MM.1S (cell line): Measurements from ENCODE around the gene LARP1.

Source experiments
- DNase-seq: peaks from one replicate; pipeline ENCODE4 v3.0.0-alpha.2; 2015
- H2AFZ ChIP-seq: fragments of 300-600 bp; sonication (generic); 2 replicates; pipeline ENCODE4 v1.6.0; 2016; ENCODE audit warnings: antibody characterized with exemption, low read length
- H3F3A ChIP-seq: fragments of 300-600 bp; sonication (generic); 2 replicates; pipeline ENCODE4 v1.6.1; 2016; ENCODE audit warnings: mild to moderate bottlenecking, antibody characterized with exemption, low read length, moderate library complexity, mixed read lengths; ENCODE audit not compliant: insufficient read depth
- H3K27ac ChIP-seq: fragments of 300-600 bp; sonication (generic); 2 replicates; pipeline ENCODE4 v1.5.1; 2016; ENCODE audit warnings: mild to moderate bottlenecking, low read length
- H3K27me3 ChIP-seq: fragments of 300-600 bp; sonication (generic); replicated peaks from 2 replicates; pipeline ENCODE4 v1.6.0; 2016; ENCODE audit warnings: low read length; ENCODE audit not compliant: insufficient read depth
- H3K36me3 ChIP-seq: fragments of 300-600 bp; sonication (generic); replicated peaks from 2 replicates; pipeline ENCODE4 v1.6.1; 2016; ENCODE audit warnings: mild to moderate bottlenecking, low read length, mixed read lengths; ENCODE audit not compliant: insufficient read depth
- H3K4me1 ChIP-seq: fragments of 300-600 bp; sonication (generic); 2 replicates; pipeline ENCODE4 v1.6.1; 2016; ENCODE audit warnings: low read length, mixed read lengths
- H3K4me2 ChIP-seq: fragments of 300-600 bp; sonication (generic); 2 replicates; pipeline ENCODE4 v1.6.0; 2016; ENCODE audit warnings: low read depth, low read length
- H3K4me3 ChIP-seq: fragments of 300-600 bp; sonication (generic); 2 replicates; pipeline ENCODE4 v1.5.1; 2016; ENCODE audit warnings: low read length, mixed read lengths
- H3K79me2 ChIP-seq: fragments of 300-600 bp; sonication (generic); 2 replicates; pipeline ENCODE4 v1.6.1; 2016; ENCODE audit warnings: mixed run types, low read length, mixed read lengths
- H3K9ac ChIP-seq: fragments of 300-600 bp; sonication (generic); 2 replicates; pipeline ENCODE4 v1.6.1; 2016; ENCODE audit warnings: low read length, mixed read lengths
- H3K9me2 ChIP-seq: fragments of 300-600 bp; sonication (generic); replicated peaks from 2 replicates; pipeline ENCODE4 v1.6.1; 2016; ENCODE audit warnings: mild to moderate bottlenecking, low read length, mixed read lengths; ENCODE audit not compliant: insufficient read depth
- H3K9me3 ChIP-seq: fragments of 300-600 bp; sonication (generic); replicated peaks from 2 replicates; pipeline ENCODE4 v1.6.1; 2016; ENCODE audit warnings: mild to moderate bottlenecking, low read length, mixed read lengths; ENCODE audit not compliant: insufficient read depth
- H4K20me1 ChIP-seq: fragments of 300-600 bp; sonication (generic); 2 replicates; pipeline ENCODE4 v1.6.1; 2016; ENCODE audit warnings: mild to moderate bottlenecking, low read length, moderate library complexity, mixed read lengths; ENCODE audit not compliant: insufficient read depth
- CTCF ChIP-seq: fragments of 300-600 bp; sonication (generic); IDR thresholded peaks from 2 replicates; pipeline ENCODE4 v1.5.1; 2016; ENCODE audit warnings: antibody characterized with exemption, low read length, mixed read lengths
- EZH2 ChIP-seq: fragments of 300-600 bp; sonication (generic); optimal IDR thresholded peaks from 2 replicates; pipeline ENCODE3; 2017; ENCODE audit warnings: low read depth, mild to moderate bottlenecking, antibody characterized with exemption, low read length, mixed read lengths
- EZH2phosphoT487 ChIP-seq: fragments of 300-600 bp; sonication (generic); IDR thresholded peaks from 2 replicates; pipeline ENCODE4 v1.6.1; 2018; ENCODE audit warnings: antibody characterized with exemption, low read length

The LARP1 gene

GRCh38 chr5:154823605-154824004 is 68.4 kb downstream of the LARP1 start:
- Histone ChIP-seq H3K9ac (no peak overlapping the region), H3K4me1 (no peaks in the 10 kb centered on the region), H3K9me2 (no peaks in the 10 kb centered on the region), H3K9me3 (no peaks in the 10 kb centered on the region), H3K27me3 (no peaks in the 10 kb centered on the region), H3K4me3 (no peak overlapping the region), H3K79me2 (no peaks in the 10 kb centered on the region), H3K27ac (no peak overlapping the region), H3K4me2 (no peak overlapping the region), H3K36me3 (no peaks in the 10 kb centered on the region; the same call in 1 of the 2 replicates), H2AFZ (no peak overlapping the region), H3F3A (no peaks in the 10 kb centered on the region; the same call in 1 of the 2 replicates), H4K20me1 (no peaks in the 10 kb centered on the region)
- TF ChIP-seq CTCF, result no peak
- TF ChIP-seq EZH2phosphoT487, result no peak
- no peak for TF ChIP-seq EZH2
- no peak for DNase-seq

- H3K4me1 ChIP-seq, result peaks cover under 1% of the 10 kb centered on the region
- H3K27ac ChIP-seq, result no peak overlapping the region
- TF ChIP-seq CTCF (no peak), EZH2phosphoT487 (no peak), EZH2 (no peak)
These were observed 68.9 kb downstream of the LARP1 start for GRCh38 chr5:154824070-154824469.

GRCh38 chr5:154829181-154829588 is 74.0 kb downstream of the LARP1 start:
- no peak for DNase-seq
- H3K9ac ChIP-seq, result no peak overlapping the region
- H3F3A ChIP-seq, result no peaks in the 10 kb centered on the region
- H3K4me3 ChIP-seq, result no peak overlapping the region
- TF ChIP-seq EZH2phosphoT487 (no peak), CTCF (no peak), EZH2 (no peak)
- H3K79me2 ChIP-seq, result no peaks in the 10 kb centered on the region
- no peak overlapping the region for H2AFZ ChIP-seq
- no peaks in the 10 kb centered on the region for H3K9me3 ChIP-seq
- H3K4me2 ChIP-seq, result no peak overlapping the region
- H3K36me3 ChIP-seq, result no peaks in the 10 kb centered on the region; the same call in 1 of the 2 replicates
- no peaks in the 10 kb centered on the region for H3K9me2 ChIP-seq
- H3K27me3 ChIP-seq, result no peaks in the 10 kb centered on the region
- H4K20me1 ChIP-seq, result no peaks in the 10 kb centered on the region
- H3K4me1 ChIP-seq, result peaks cover 15% of the 10 kb centered on the region
- H3K27ac ChIP-seq, result no peak overlapping the region; the same call in 1 of the 2 replicates

More at GRCh38 chr5:154824070-154824469, 68.9 kb downstream of the LARP1 start:
- Histone ChIP-seq H3F3A (no peaks in the 10 kb centered on the region; the same call in 1 of the 2 replicates), H3K36me3 (no peaks in the 10 kb centered on the region; the same call in 1 of the 2 replicates), H3K9ac (no peak overlapping the region), H3K9me2 (no peaks in the 10 kb centered on the region), H3K27me3 (no peaks in the 10 kb centered on the region), H3K79me2 (no peaks in the 10 kb centered on the region), H3K4me2 (no peak overlapping the region), H3K4me3 (no peak overlapping the region), H2AFZ (no peak overlapping the region), H4K20me1 (no peaks in the 10 kb centered on the region), H3K9me3 (no peaks in the 10 kb centered on the region)
- no peak for DNase-seq
